K562 (cell line): ENCODE data around the gene ALS2CL. TPM values are rescaled to one million over a fixed set of nuclear protein-coding genes. Genes with fewer than 3 reads are reported as not detected.
A peak's percentile ranks its signal among the peaks of the same experiment; 100 is the strongest.

ENCODE experiments used
- CBFA2T3 ChIP-seq: fragments of 450-650 bp; IDR thresholded peaks from 2 replicates; pipeline ENCODE4 v1.6.1; 2017
- CHD1 ChIP-seq: fragments of 200-600 bp; sonication (generic); IDR thresholded peaks from one replicate; pipeline ENCODE4 v1.6.1; 2012; ENCODE audit warnings: mild to moderate bottlenecking, moderate library complexity, low read length, inconsistent platforms
- FIP1L1 ChIP-seq: fragments of 200-400 bp; formaldehyde crosslinking; IDR thresholded peaks from 2 replicates; pipeline ENCODE4 v1.6.1; 2018; ENCODE audit warnings: mild to moderate bottlenecking, low read depth, low read length; ENCODE audit not compliant: poor library complexity, severe bottlenecking
- HDAC1 ChIP-seq, 2 experiments: fragments of 450-650 bp; IDR thresholded peaks; 2 replicates each; pipeline ENCODE4 v1.6.1; 2016 to 2017; ENCODE audit warnings: inconsistent platforms in 1 of 2, mild to moderate bottlenecking in 1 of 2, moderate library complexity in 1 of 2
- HES1 ChIP-seq: fragments of 450-650 bp; IDR thresholded peaks from 2 replicates; pipeline ENCODE4 v1.6.1; 2016; ENCODE audit warnings: low read depth, mild to moderate bottlenecking, moderate library complexity
- KDM5B ChIP-seq: fragments of 200-600 bp; sonication (generic); IDR thresholded peaks from 2 replicates; pipeline ENCODE4 v1.6.1; 2012; ENCODE audit warnings: low read depth, mild to moderate bottlenecking, moderate library complexity, low read length, control low read depth, inconsistent platforms; ENCODE audit not compliant: insufficient replicate concordance
- MAZ ChIP-seq, 2 experiments: fragments of 450-650 bp in 1 of 2; sonication (generic) in 1 of 2; formaldehyde crosslinking; IDR thresholded peaks in 1 of 2; conservative IDR thresholded peaks in 1 of 2; 2 replicates each; pipeline versions ENCODE4 v1.4.0 to v1.5.0; 2020; ENCODE audit warnings: mild to moderate bottlenecking in 1 of 2, missing genetic modification reagents in 1 of 2
- PHB ChIP-seq: fragments of 250-450 bp; sonication (Bioruptor Pico); IDR thresholded peaks from 2 replicates; pipeline ENCODE4 v1.5.0; 2021
- PKNOX1 ChIP-seq: fragments of 450-650 bp; IDR thresholded peaks from 2 replicates; pipeline ENCODE4 v1.6.1; 2016
- RBFOX2 ChIP-seq: fragments of 200-400 bp; formaldehyde crosslinking; IDR thresholded peaks from 2 replicates; pipeline ENCODE4 v1.6.1; 2017; ENCODE audit warnings: low read depth, mild to moderate bottlenecking, low read length, moderate library complexity
- RBM14 ChIP-seq: fragments of 200-400 bp; formaldehyde crosslinking; IDR thresholded peaks from 2 replicates; pipeline ENCODE4 v1.6.1; 2018; ENCODE audit warnings: low read depth, mild to moderate bottlenecking, low read length, moderate library complexity, borderline replicate concordance; ENCODE audit not compliant: insufficient read depth
- SFPQ ChIP-seq: fragments of 200-400 bp; formaldehyde crosslinking; IDR thresholded peaks from 2 replicates; pipeline ENCODE4 v1.6.1; 2017; ENCODE audit warnings: mild to moderate bottlenecking, low read depth, low read length, moderate library complexity
- ZBTB9 ChIP-seq: fragments of 450-650 bp; formaldehyde crosslinking; IDR thresholded peaks from 2 replicates; pipeline ENCODE4 v1.4.0; 2020; ENCODE audit warnings: mild to moderate bottlenecking, moderate library complexity
- ZFP30 ChIP-seq: fragments of 250-450 bp; sonication (Bioruptor Pico); IDR thresholded peaks from 2 replicates; pipeline ENCODE4 v1.8.0; 2022; ENCODE audit warnings: moderate library complexity, mild to moderate bottlenecking, inconsistent platforms, borderline replicate concordance
- ZFP91 ChIP-seq: sonication (generic); formaldehyde crosslinking; IDR thresholded peaks from 2 replicates; pipeline ENCODE4 v1.8.0; 2022; ENCODE audit warnings: mild to moderate bottlenecking, missing genetic modification reagents
- ZNF311 ChIP-seq: fragments of 250-450 bp; sonication (Bioruptor Pico); IDR thresholded peaks from 2 replicates; pipeline ENCODE4 v1.4.0; 2020; ENCODE audit warnings: mild to moderate bottlenecking, moderate library complexity
- ZNF324 ChIP-seq: fragments of 250-450 bp; sonication (Bioruptor Pico); IDR thresholded peaks from 2 replicates; pipeline ENCODE4 v1.4.0; 2020; ENCODE audit warnings: mild to moderate bottlenecking
- ZNF699 ChIP-seq: fragments of 250-450 bp; sonication (Bioruptor Pico); IDR thresholded peaks from 2 replicates; pipeline ENCODE4 v1.8.0; 2021; ENCODE audit warnings: mild to moderate bottlenecking, moderate library complexity; ENCODE audit not compliant: insufficient replicate concordance
- ZNF764 ChIP-seq: fragments of 250-450 bp; sonication (Bioruptor Pico); IDR thresholded peaks from 2 replicates; pipeline ENCODE4 v1.4.0; 2020; ENCODE audit warnings: low read depth, mild to moderate bottlenecking, moderate library complexity
- ZNF766 ChIP-seq: fragments of 200-800 bp; sonication (Bioruptor generic); conservative IDR thresholded peaks from 2 replicates; pipeline ENCODE4 v1.6.1; 2016; ENCODE audit warnings: missing genetic modification characterization, missing compliant biosample characterization
- polyA plus RNA-seq, 8 experiments: library from polyadenylated mRNA; depleted of rRNA in 4 of 8; stranded (reverse) in 5 of 8; unstranded in 3 of 8; fragments of >200 nt; fragmentation: Nextera tagmentation in 2 of 8; fragmentation: Illumina TruSeq in 1 of 8; extraction: Ambion mirVana in 2 of 8; extraction: Trizol in 1 of 8; gene quantifications; 2 replicates each; pipeline versions ENCODE4 v1.2.1 to v1.2.3, GENCODE V29; 2011 to 2014; ENCODE audit warnings: inconsistent platforms in 1 of 8, missing spikeins in 1 of 8
- total RNA-seq, 7 experiments: library from RNA; depleted of rRNA in 6 of 7; stranded (reverse); fragments of >200 nt in 6 of 7; fragmentation: Illumina TruSeq in 2 of 7; extraction: Trizol in 2 of 7; gene quantifications; 2 replicates each; pipeline versions ENCODE4 v1.2.1 to v1.2.3, GENCODE V29; 2011 to 2021; ENCODE audit warnings: low replicate concordance in 1 of 7

Gene ALS2CL
- total and polyA plus RNA-seq, 9 of the 15 experiments (the other 6 are each of a cell fraction or from before 2014, with no cell fraction given): 0.03 to 0.13 (median 0.05) TPM; not detected in 3

GRCh38 chr3:46717447-46718231 is 24.2 kb upstream of the ALS2CL start, which contains the start of gene PRSS50 (continued):
- TF ChIP-seq CBFA2T3 (no peak), HES1 (no peak), PHB (CRISPR knock-in tag) (no peak), RBM14 (0 out of 2 replicates have a peak, but pooled peaks have one; percentile 37), FIP1L1 (no peak), ZNF311 (CRISPR knock-in tag) (no peak), PKNOX1 (no peak), ZBTB9 (CRISPR knock-in tag) (no peak), CHD1 (no peak), KDM5B (no peak), ZNF324 (CRISPR knock-in tag) (no peak), SFPQ (no peak), RBFOX2 (0 out of 2 replicates have a peak, but pooled peaks have one; percentile 19), HDAC1 (IDR thresholded peaks at IDR 0.05) (no peak), ZNF699 (CRISPR knock-in tag) (no peak), ZNF764 (CRISPR knock-in tag) (no peak), ZFP91 (CRISPR knock-in tag) (no peak), ZFP30 (CRISPR knock-in tag) (no peak), MAZ (CRISPR knock-in tag; conservative IDR thresholded peaks at IDR 0.05 in 1 of 2, IDR thresholded peaks at IDR 0.05 in 1 of 2) (peak; percentile 57 to 69; a peak in 3 of 4 replicates), ZNF766 (no peak)
